LoVo (cell line): ENCODE measurements around the gene RFX1.
"Not testable (repeated sequence)": the region's sequence is repeated elsewhere in the genome, so short reads cannot be mapped to it uniquely, and the experiment has no call there.

Experiments used
- DNase-seq: peaks from one replicate; pipeline ENCODE4 v3.0.0-alpha.2; 2016; ENCODE audit warnings: low spot score

RFX1 gene

GRCh38 chr19:14006085-14006765 lies at the start of gene RFX1:
Gene RFX1, minus strand, starts transcription at chr19:14006320. Its CDS starts 12,477 bp downstream, at chr19:13993843.
- DNase-seq: peak; percentile 99

DNA sequence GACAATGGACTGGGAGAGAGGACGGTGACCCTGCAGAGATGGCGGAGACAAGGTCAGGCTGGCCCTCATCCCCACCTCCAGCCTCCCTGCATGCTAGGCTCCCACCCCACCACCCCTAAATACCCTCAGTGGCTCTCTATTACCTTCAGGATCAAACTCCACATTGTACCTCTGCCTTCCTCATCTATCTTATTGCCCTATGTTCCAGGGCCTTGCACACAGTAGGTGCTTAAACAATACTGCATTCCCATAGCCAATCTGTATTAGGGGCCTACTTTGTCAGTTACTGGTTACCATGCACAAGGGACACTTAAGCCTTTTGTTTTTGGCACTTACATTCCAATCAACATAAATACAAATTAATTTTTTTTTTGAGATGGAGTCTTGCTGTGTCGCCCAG lies 49.3 kb upstream of the RFX1 start:
- DNase-seq: no peak

DNA sequence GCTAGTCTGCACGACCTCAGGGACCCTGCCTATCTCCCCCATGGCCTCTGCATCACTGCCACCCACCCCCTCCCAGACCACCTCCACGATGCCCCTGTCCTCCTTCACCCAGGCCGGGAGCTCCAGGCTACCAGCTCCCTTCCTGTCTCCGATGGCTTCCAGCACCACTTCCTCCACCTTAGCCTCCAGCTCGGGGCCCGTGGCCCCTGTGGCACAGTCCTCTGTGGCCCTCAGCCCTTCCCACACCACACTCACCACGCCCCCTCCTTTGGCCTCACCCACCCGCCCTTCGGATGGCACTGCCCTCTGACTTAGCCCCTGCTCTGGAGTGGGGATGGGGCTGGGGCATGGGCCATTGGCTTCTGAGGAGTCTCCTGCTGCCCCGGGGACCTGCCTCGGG lies 48.6 kb upstream of the RFX1 start:
- no peak for DNase-seq

GRCh38 chr19:14054099-14054498 lies 48.0 kb upstream of the RFX1 start:
- DNase-seq: no peak

GRCh38 chr19:14053500-14053899 lies 47.4 kb upstream of the RFX1 start:
- DNase-seq: no peak

DNA sequence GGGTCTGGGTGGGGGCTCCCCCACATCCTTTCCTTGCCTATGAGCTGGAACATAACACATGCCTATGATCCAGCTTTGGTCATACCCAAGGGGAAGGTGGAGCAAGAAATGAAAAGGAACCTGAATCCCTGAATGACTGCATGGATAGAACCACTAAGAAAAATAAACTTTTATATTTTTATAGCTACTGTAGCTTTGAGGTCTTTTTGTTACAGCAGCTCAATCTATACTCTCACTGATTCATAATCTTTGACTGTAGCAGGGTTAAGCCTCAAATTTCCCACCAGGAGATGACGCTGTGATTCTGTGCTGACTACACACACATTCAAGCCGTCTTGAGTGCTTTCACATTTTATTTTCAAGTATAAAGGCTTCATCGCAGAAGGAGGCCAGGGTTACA lies 46.9 kb upstream of the RFX1 start:
- DNase-seq: no peak

DNA sequence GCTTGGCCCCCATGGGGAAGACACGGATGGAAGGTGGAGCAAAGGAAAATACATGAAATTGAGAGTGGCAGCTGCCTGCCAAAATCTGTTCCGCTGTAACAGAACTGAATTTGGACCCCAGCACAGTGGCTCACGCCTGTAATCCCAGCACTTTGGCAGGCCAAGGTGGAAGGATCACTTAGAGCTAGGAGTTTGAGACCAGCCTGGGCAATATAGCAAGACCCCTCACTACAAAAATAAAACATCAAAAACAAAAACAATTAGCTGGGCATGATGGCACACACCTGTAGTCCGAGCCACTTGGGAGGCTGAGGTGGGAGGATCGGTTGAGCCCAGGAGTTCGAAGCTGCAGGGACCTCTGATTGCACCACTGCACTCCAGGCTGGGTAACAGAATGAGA lies 46.4 kb upstream of the RFX1 start:
- no peak for DNase-seq

- DNase-seq: no peak
These were observed 45.9 kb upstream of the RFX1 start for GRCh38 chr19:14051980-14052379.

DNA sequence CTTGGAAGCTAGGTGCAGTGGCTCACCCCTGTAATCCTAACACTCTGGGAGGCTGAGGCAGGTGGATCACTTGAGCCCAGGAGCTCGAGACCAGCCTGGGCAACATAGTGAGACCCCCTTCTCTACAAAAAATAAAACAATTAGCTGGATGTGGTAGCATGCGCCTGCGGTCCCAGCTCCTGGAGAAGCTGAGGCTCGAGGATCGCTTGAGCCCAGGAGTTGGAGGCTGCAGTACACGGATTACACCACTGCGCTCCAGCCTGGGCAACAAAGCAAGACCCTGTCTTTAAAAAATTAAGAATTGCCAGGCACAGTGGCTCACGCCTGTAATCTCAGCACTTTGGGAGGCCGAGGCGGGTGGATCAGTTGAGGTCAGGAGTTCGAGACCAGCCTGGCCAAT lies 44.8 kb upstream of the RFX1 start:
- DNase-seq: not testable (repeated sequence)

- no peak for DNase-seq
These were observed 44.4 kb upstream of the RFX1 start for GRCh38 chr19:14050512-14050911.

- peak; percentile 19 for DNase-seq
These were observed 42.5 kb upstream of the RFX1 start for GRCh38 chr19:14048443-14049153.

GRCh38 chr19:14047866-14048265 lies 41.7 kb upstream of the RFX1 start:
- not testable (repeated sequence) for DNase-seq

DNA sequence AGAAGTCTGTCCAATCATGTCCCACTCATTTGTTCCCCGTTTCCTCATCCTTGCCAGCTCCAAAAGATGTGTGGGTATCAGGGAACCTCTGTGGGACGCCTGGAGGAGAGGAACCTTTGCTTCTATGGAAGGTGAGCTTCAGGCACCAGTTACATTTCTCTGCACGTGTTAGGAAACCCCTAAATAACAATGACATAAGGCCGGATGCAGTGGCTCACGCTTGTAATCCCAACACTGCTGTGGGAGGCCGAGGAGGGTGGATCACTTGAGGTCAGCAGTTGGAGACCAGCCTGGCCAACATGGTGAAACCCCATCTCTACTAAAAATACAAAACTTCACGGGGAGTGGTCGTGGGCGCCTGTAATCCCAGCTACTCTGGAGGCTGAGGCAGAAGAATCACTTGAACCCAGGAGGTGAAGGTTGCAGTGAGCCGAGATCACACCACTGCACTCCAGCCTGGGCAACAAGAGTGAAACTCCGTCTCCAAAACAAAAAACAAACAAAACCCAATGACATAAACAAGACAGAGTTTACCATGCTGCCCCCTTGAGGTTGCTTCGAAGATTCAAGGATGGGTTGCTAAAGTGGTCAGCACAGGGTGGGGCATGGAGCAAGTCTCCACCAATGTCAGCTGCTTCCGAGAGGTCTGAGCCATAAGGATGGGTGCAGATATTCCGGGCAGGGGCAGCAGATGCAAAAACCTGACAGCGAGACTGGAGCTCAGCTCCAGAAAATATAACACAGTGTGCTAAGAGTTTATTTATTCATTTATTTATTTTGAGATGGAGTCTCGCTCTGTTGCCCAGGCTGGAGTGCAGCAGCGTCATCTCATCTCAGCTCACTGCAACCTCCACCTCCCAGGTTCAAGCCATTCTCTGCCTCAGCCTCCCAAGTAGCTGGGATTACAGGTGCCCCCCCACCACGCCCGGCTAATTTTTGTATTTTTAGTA lies 36.8 kb upstream of the RFX1 start:
- peak; percentile 20 for DNase-seq

- no peak for DNase-seq
These were observed 33.1 kb upstream of the RFX1 start for GRCh38 chr19:14039181-14039580.

- DNase-seq: no peak
These were observed 29.6 kb upstream of the RFX1 start for GRCh38 chr19:14035706-14036105.

- not testable (repeated sequence) for DNase-seq
These were observed 29.0 kb upstream of the RFX1 start for GRCh38 chr19:14035159-14035558.

GRCh38 chr19:14033946-14034345 lies 27.8 kb upstream of the RFX1 start:
- DNase-seq: no peak

GRCh38 chr19:14031719-14032480 lies 25.8 kb upstream of the RFX1 start, which contains the start of gene IL27RA:
Gene IL27RA, plus strand, starts transcription at chr19:14031762. Its CDS starts 111 bp downstream, at chr19:14031873.
- DNase-seq: peak; percentile 50

DNA sequence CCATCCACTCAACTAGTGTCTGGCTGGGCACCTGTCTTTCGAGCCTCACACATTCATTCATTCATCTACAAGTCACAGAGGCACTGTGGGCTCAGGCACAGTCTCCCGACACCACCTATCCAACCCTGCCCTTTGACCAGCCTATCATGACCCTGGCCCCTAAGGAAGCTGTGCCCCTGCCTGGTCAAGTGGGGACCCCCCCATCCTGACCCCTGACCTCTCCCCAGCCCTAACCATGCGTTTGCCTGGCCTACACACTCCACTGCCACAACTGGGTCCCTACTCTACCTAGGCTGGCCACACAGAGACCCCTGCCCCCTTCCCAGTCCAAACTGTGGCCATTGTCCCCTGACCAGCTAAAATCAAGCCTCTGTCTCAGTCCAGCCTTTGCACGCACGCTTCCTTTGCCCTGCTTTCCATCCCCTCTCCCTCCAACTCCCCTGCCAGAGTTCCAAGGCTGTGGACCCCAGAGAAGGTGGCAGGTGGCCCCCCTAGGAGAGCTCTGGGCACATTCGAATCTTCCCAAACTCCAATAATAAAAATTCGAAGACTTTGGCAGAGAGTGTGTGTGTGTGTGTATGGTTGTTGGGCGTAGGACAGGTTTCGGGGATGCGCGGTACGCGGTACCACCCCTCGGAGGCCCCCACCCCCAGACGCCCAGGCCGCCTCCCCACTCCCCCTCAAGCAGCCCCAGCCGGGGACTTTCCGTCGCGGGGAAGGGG lies 25.0 kb upstream of the RFX1 start:
- DNase-seq: no peak

- DNase-seq: no peak
These were observed 22.8 kb upstream of the RFX1 start for GRCh38 chr19:14028901-14029300.

DNA sequence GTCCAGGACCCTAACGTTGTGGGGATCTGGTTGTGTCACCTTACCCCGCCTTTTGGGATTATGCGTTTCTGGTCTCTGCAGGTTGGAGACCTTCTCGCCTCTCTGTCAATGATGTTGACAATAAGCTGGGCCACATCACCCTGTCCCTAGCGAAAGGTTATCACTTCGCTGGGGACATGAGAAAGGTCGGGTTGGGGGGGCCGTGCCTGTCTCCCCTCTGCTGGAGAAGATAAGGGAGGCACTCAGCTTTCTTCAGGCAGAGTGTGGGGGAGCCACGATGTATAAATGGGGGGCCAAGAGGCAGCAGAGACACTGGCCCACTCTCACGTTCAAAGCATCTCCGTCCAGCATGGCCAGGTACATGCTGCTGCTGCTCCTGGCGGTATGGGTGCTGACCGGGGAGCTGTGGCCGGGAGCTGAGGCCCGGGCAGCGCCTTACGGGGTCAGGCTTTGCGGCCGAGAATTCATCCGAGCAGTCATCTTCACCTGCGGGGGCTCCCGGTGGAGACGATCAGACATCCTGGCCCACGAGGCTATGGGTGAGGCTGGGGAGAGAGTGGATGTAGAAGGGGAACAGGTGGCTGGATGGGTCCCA lies 21.8 kb upstream of the RFX1 start, which contains the start of gene RLN3:
TSS of gene RLN3 (plus strand) at position 293 of the 595 bp plus-strand sequence. CDS start at position 350, 57 bp downstream.
- DNase-seq: no peak
